ENCODE data around the gene ADRB1.

Gene ADRB1

DNA sequence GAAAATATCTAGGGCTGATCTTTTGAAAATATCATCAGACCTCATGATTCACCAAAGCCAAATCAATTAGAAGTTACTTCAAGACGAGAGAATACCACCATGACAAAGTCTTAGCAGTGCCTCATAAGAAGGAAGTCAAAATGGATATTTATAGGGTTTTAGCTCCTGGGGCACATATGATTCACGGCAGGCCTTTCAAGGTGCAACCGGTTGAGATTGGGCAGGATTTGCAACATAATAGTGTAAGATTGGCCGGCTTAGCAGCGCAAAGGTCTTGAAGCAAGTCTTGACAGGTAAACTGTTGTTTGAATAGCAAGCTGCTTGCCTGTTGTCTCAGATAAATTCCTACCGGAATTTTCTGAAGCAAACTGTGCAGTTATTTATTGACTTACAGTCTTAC is 17.5 kb downstream of the ADRB1 start:
- Histone ChIP-seq H3K27ac (ENCODE audit: low read depth, low read length) (no peak overlapping the region), H3K9me3 (ENCODE audit: low read length) (no peaks in the 10 kb centered on the region), H3K27me3 (ENCODE audit: control insufficient read depth in 1 of 2, insufficient read depth in 2 of 2, low read length in 2 of 2) (no peaks in the 10 kb centered on the region), H3K9ac (ENCODE audit: low read length) (no peak overlapping the region), H3K36me3 (ENCODE audit: insufficient read depth, low read length) (no peaks in the 10 kb centered on the region), H3K4me1 (ENCODE audit: insufficient read depth, low read length) (no peaks in the 10 kb centered on the region), H3K4me3 (ENCODE audit: low read depth in 1 of 2, low read length in 2 of 2) (no peak overlapping the region)

DNA sequence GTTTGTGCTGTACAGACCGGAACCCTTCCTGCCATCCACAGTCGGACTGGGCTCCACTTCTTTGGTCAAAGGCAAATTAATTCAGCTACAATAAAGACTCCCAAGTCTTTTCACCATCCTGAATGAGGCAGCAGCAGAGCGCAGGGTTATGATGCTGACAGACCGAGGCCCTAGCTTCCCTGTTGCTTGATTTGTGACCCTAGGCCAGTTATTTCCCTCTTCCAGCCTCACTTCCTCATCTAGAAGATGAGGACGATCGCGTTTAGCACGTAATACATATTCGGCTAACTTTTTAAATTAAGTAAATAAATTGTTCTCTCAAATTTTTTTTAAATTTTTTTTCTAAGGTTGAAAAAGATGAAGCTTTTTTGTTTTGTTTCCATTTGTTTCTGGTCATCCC is 18.1 kb downstream of the ADRB1 start:
- Histone ChIP-seq H3K27me3 (ENCODE audit: control insufficient read depth in 1 of 2, insufficient read depth in 2 of 2, low read length in 2 of 2) (no peaks in the 10 kb centered on the region), H3K36me3 (ENCODE audit: insufficient read depth, low read length) (no peaks in the 10 kb centered on the region), H3K4me1 (ENCODE audit: insufficient read depth, low read length) (peaks cover 4% of the 10 kb centered on the region), H3K9me3 (ENCODE audit: low read length) (no peaks in the 10 kb centered on the region), H3K27ac (ENCODE audit: low read depth, low read length) (no peak overlapping the region), H3K4me3 (ENCODE audit: low read depth in 1 of 2, low read length in 2 of 2) (no peak overlapping the region), H3K9ac (ENCODE audit: low read length) (no peak overlapping the region)

DNA sequence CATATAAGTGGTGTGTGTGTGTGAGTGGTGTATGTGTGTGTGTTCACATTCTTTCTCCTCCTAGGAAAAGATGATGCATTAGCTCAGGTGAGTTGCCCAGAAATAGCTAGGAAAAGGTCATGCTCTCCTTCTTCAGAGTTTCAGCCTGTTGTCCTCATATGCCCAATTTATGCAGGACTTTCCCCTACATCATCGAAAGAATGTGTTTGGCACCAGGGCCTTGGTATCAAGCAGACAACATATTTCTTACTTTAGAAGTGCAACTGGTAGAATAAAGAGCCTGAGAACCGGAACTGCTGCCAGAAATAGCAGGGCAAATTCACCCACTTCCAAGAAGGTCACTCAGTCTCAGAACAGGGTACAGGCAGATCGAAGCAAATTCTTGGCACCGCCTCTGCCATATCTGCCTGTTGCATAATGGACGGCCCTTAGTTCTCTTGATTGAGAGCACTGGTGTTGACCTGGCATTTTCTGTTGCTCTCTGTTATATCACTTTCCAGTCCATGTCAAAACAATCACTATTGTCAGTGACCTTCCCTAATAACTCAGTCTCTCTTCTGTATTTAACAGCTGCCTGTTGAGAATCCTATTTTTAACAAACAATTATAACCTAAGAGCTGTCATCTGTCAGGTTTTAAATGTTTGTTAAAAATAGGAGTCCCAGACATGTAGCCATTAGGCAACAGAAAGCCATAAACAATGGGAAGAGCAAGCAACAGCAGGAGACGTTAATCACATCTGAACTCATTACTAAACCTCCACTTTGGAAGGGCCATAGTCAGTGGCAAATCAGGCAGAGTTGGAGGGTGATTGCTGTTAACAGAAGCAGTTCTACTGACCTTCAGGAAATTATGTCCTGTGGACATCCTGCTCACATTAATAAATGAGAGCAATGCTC is 20.7 kb downstream of the ADRB1 start:
- no peaks in the 10 kb centered on the region for H3K27me3 ChIP-seq (ENCODE audit: control insufficient read depth in 1 of 2, insufficient read depth in 2 of 2, low read length in 2 of 2)
- no peak overlapping the region for H3K27ac ChIP-seq (ENCODE audit: low read depth, low read length)
- H3K9ac ChIP-seq (ENCODE audit: low read length) = no peak overlapping the region
- no peaks in the 10 kb centered on the region for H3K36me3 ChIP-seq (ENCODE audit: insufficient read depth, low read length)
- H3K4me1 ChIP-seq (ENCODE audit: insufficient read depth, low read length) = peaks cover 16% of the 10 kb centered on the region
- no peak overlapping the region for H3K4me3 ChIP-seq (ENCODE audit: low read depth in 1 of 2, low read length in 2 of 2)
- no peaks in the 10 kb centered on the region for H3K9me3 ChIP-seq (ENCODE audit: low read length)

DNA sequence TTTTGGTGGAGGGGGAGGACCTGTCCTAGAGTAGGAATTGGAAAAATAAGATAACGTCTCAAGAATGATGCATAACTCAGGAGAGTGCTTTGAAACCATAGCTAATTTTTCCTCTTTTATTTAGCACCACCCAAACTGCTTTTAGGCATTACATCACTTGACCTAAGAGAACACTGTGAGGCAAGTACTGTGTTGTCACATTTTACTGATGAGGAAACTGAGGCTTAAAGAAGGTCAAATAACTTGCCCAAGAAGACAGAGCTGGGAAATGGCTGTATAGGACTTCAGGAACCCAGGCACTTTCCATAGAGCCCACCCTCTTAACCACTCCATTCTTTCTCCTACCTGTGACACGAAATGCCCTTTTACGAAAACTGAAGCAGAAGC is 21.4 kb downstream of the ADRB1 start:
- peaks cover 16% of the 10 kb centered on the region for H3K4me1 ChIP-seq (ENCODE audit: insufficient read depth, low read length)
- H3K4me3 ChIP-seq (ENCODE audit: low read depth in 1 of 2, low read length in 2 of 2) = no peak overlapping the region
- H3K27me3 ChIP-seq (ENCODE audit: control insufficient read depth in 1 of 2, insufficient read depth in 2 of 2, low read length in 2 of 2) = no peaks in the 10 kb centered on the region
- H3K9ac ChIP-seq (ENCODE audit: low read length) = no peak overlapping the region
- H3K36me3 ChIP-seq (ENCODE audit: insufficient read depth, low read length) = no peaks in the 10 kb centered on the region
- no peaks in the 10 kb centered on the region for H3K9me3 ChIP-seq (ENCODE audit: low read length)
- H3K27ac ChIP-seq (ENCODE audit: low read depth, low read length) = no peak overlapping the region

DNA sequence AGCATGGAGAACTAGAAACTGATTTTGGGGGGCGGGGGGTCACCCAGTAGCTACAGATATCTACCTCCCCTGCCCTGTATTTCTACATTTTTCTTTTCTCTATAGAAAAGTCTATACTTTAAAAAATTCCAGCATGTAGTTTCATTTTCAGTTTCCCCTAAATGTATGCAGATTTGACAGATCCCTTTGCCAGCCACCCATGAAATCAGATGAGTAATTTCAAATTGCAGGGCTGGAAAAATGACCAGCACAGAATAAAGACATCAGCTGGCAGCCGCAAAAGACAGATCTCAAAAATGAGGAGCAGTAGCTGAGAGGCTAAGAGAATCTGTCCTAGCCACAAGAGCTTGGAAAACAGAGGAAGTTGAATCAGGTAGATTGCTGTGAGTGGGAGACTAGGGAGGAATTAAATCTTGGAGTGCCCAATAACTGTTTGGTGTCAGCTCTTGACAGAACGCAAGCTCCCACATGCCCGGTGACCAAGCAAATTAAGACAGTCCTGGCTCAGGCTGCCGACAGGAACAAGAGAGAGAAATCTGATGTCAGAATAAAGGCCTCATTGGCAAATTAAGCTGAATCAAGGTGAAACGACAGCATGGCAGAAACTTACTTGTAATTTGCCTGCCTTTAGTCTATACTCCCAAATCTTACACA is 24.5 kb downstream of the ADRB1 start:
- no peaks in the 10 kb centered on the region for H3K9me3 ChIP-seq (ENCODE audit: low read length)
- no peaks in the 10 kb centered on the region for H3K27me3 ChIP-seq (ENCODE audit: control insufficient read depth in 1 of 2, insufficient read depth in 2 of 2, low read length in 2 of 2)
- peaks cover 16% of the 10 kb centered on the region for H3K4me1 ChIP-seq (ENCODE audit: insufficient read depth, low read length)
- no peaks in the 10 kb centered on the region for H3K36me3 ChIP-seq (ENCODE audit: insufficient read depth, low read length)
- H3K9ac ChIP-seq (ENCODE audit: low read length) = no peak overlapping the region
- no peak overlapping the region for H3K4me3 ChIP-seq (ENCODE audit: low read depth in 1 of 2, low read length in 2 of 2)
- H3K27ac ChIP-seq (ENCODE audit: low read depth, low read length) = no peak overlapping the region

DNA sequence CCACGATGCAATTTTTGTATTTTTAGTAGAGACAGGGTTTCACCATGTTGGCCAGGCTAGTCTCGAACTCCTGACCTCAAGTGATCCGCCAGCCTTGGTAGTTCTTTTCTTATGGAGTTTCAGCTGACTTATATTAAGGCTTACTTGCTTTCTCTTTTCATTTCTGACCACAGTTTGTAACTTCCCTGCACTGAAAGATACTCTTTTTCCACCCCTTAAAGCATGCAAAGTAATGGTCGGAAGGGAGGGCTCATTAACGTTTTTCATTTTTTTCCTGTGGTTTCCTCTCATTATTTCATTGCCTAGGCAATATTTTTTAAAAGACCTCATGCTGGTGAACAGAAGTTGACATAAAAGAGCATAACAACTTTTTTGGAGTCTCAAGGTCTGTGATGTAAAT is 27.0 kb downstream of the ADRB1 start:
- H3K9me3 ChIP-seq (ENCODE audit: low read length) = no peaks in the 10 kb centered on the region
- H3K27ac ChIP-seq (ENCODE audit: low read depth, low read length) = no peak overlapping the region
- no peak overlapping the region for H3K9ac ChIP-seq (ENCODE audit: low read length)
- H3K36me3 ChIP-seq (ENCODE audit: insufficient read depth, low read length) = no peaks in the 10 kb centered on the region
- no peak overlapping the region for H3K4me3 ChIP-seq (ENCODE audit: low read depth in 1 of 2, low read length in 2 of 2)
- no peaks in the 10 kb centered on the region for H3K27me3 ChIP-seq (ENCODE audit: control insufficient read depth in 1 of 2, insufficient read depth in 2 of 2, low read length in 2 of 2)
- H3K4me1 ChIP-seq (ENCODE audit: insufficient read depth, low read length) = peaks cover 16% of the 10 kb centered on the region

DNA sequence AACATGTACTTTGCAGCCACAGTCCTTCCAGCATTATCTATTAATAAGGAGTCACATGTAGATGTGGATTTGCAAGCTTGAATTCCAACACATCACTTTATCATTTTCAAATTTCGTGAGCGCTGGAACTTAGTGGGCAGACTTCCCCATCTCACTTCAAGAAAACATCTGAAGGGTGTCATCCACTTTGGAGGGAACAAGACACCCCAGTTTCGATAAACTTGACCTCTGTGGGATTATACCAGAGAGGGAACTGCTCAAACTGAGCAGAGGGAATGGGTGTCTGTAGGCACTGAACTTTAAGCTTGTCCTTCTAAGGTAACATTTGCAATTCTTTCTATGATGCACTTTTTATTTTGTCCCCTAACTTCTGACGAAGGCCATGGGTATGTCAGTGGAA is 27.5 kb downstream of the ADRB1 start:
- Histone ChIP-seq H3K9ac (ENCODE audit: low read length) (no peak overlapping the region), H3K36me3 (ENCODE audit: insufficient read depth, low read length) (no peaks in the 10 kb centered on the region), H3K4me1 (ENCODE audit: insufficient read depth, low read length) (peaks cover 16% of the 10 kb centered on the region), H3K4me3 (ENCODE audit: low read depth in 1 of 2, low read length in 2 of 2) (no peak overlapping the region), H3K9me3 (ENCODE audit: low read length) (no peaks in the 10 kb centered on the region), H3K27ac (ENCODE audit: low read depth, low read length) (no peak overlapping the region), H3K27me3 (ENCODE audit: control insufficient read depth in 1 of 2, insufficient read depth in 2 of 2, low read length in 2 of 2) (no peaks in the 10 kb centered on the region)

DNA sequence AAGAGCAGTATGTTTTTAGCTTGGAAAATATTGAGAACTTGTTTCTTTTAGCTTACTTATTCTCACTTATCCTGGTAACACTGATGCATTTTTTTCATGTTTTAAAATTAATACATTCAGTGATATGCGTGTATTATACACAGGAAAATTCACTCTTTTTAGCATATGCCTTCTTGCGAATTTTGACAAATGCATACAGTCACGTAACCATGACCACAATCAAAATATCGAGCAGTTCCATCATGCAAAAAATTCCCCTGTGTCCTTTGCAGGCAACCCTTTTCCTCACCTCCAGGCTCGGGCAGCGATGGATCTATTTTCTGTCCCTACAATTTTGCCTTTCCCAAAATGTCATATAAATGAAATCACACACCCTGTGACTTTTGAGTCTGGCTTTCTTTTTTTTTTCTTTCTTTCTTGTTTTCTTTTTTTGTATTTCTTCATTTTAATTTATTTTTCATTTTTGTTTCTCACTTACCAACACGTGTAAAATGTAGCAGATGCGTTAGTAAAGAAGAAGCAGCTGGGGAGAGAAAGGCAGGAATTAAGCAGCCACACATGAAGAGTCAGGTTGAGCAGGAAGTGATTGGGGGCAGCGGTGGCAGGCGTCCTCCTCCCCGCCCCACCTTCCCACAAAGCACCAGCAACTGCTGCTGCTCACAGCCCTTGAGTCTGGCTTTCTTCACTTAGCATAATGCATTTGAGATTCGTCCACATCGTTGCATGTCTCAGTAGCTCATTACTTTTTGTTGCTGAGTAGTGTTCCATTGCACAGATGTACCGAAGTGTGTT is 29.9 kb downstream of the ADRB1 start:
- Histone ChIP-seq H3K36me3 (ENCODE audit: insufficient read depth, low read length) (no peaks in the 10 kb centered on the region), H3K27me3 (ENCODE audit: control insufficient read depth in 1 of 2, insufficient read depth in 2 of 2, low read length in 2 of 2) (no peaks in the 10 kb centered on the region), H3K27ac (ENCODE audit: low read depth, low read length) (no peak overlapping the region), H3K4me1 (ENCODE audit: insufficient read depth, low read length) (peaks cover 1% of the 10 kb centered on the region), H3K9me3 (ENCODE audit: low read length) (no peaks in the 10 kb centered on the region), H3K4me3 (ENCODE audit: low read depth in 1 of 2, low read length in 2 of 2) (no peak overlapping the region), H3K9ac (ENCODE audit: low read length) (no peak overlapping the region)

DNA sequence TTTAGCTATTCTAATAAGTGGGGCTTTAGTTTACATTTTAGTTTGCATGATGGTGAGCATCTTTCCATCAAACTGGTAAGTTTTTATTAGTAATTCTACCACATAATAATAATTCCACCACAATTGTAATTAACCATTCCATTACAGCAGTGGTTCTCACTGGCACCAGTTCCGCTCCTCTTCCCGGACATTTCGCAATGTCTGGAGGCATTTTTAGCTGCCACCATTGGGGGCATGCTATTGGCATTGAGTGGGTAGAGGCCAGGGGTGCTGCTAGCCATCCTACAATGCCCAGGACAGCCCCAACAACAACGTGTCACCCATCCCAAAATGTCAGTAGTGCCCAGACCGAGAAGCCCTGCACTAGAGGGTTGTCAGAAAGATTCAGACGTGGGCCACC is 31.4 kb downstream of the ADRB1 start:
- Histone ChIP-seq H3K27ac (ENCODE audit: low read depth, low read length) (no peak overlapping the region), H3K36me3 (ENCODE audit: insufficient read depth, low read length) (no peaks in the 10 kb centered on the region), H3K27me3 (ENCODE audit: control insufficient read depth in 1 of 2, insufficient read depth in 2 of 2, low read length in 2 of 2) (no peaks in the 10 kb centered on the region), H3K4me1 (ENCODE audit: insufficient read depth, low read length) (no peaks in the 10 kb centered on the region), H3K4me3 (ENCODE audit: low read depth in 1 of 2, low read length in 2 of 2) (no peak overlapping the region), H3K9ac (ENCODE audit: low read length) (no peak overlapping the region), H3K9me3 (ENCODE audit: low read length) (no peaks in the 10 kb centered on the region)

DNA sequence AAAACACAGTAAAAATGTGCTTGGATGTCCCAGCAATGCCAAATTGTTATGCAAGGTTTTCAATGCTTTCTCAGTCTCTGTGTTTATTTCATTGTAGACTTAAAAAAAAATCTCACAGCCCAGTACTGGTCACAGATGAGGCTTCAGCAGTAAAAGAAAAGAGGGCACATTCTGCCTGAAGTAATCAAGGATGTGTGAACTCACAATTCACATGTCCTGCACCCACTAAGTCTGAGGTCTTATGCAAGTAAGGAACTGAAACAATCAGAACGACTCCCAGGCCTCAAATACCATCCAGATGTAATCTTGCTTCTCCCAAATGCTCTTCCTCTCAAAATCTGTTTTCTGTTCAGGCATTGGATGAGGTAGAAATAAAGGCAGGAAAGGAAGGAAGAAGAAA is 33.7 kb downstream of the ADRB1 start:
- no peaks in the 10 kb centered on the region for H3K9me3 ChIP-seq (ENCODE audit: low read length)
- no peaks in the 10 kb centered on the region for H3K36me3 ChIP-seq (ENCODE audit: insufficient read depth, low read length)
- no peaks in the 10 kb centered on the region for H3K27me3 ChIP-seq (ENCODE audit: control insufficient read depth in 1 of 2, insufficient read depth in 2 of 2, low read length in 2 of 2)
- H3K27ac ChIP-seq (ENCODE audit: low read depth, low read length) = no peak overlapping the region
- H3K9ac ChIP-seq (ENCODE audit: low read length) = no peak overlapping the region
- no peak overlapping the region for H3K4me3 ChIP-seq (ENCODE audit: low read depth in 1 of 2, low read length in 2 of 2)
- H3K4me1 ChIP-seq (ENCODE audit: insufficient read depth, low read length) = no peaks in the 10 kb centered on the region

DNA sequence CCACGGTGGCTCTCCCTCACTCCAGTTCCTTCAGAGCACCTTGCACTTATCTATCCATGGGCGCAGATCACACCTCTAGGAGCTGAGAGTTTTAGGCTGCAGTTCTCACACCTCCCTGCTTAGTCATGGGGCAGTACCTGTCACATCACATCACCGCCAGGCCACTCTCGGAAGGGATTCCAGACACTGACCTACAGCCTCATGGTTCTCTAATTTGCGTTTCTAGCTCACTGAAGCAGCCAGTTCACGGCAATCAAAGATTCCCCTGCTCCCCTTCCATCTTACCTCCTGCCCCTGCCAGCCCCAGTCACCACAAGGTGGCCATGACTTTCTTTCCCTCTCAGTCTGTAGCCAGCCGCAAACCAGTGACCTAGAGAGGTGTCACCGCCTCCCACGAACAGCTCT is 34.2 kb downstream of the ADRB1 start:
- no peak overlapping the region for H3K4me3 ChIP-seq (ENCODE audit: low read depth in 1 of 2, low read length in 2 of 2)
- H3K9me3 ChIP-seq (ENCODE audit: low read length) = no peaks in the 10 kb centered on the region
- no peaks in the 10 kb centered on the region for H3K36me3 ChIP-seq (ENCODE audit: insufficient read depth, low read length)
- no peak overlapping the region for H3K27ac ChIP-seq (ENCODE audit: low read depth, low read length)
- H3K4me1 ChIP-seq (ENCODE audit: insufficient read depth, low read length) = no peaks in the 10 kb centered on the region
- H3K27me3 ChIP-seq (ENCODE audit: control insufficient read depth in 1 of 2, insufficient read depth in 2 of 2, low read length in 2 of 2) = no peaks in the 10 kb centered on the region
- no peak overlapping the region for H3K9ac ChIP-seq (ENCODE audit: low read length)

All from muscle layer of colon (tissue), 2 donors.